Measurements from ENCODE around the gene SPDYE16.
"Not testable (repeated sequence)": the region's sequence is repeated elsewhere in the genome, so short reads cannot be mapped to it uniquely, and the experiment has no call there.

DNA sequence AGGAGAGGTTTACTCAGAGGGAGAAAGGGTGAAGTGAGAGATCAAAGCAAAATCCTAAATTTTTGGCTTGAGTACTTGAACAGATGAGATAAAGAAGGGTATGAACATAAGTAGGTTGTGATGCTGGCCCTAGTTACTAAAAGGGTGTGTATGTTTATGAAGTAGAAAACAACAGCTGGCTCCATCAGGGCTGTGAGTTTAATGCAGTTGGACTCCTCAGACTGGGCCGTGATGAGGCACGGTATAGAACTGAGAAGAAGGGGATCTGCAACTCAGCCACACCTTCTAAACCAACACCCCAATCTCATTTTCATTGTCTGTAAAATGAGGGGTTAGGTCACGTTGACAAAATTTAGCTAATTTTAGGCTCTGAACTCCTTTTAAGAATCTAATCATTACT is 29.2 kb upstream of the SPDYE16 start:
- TF ChIP-seq, protein P1, sequence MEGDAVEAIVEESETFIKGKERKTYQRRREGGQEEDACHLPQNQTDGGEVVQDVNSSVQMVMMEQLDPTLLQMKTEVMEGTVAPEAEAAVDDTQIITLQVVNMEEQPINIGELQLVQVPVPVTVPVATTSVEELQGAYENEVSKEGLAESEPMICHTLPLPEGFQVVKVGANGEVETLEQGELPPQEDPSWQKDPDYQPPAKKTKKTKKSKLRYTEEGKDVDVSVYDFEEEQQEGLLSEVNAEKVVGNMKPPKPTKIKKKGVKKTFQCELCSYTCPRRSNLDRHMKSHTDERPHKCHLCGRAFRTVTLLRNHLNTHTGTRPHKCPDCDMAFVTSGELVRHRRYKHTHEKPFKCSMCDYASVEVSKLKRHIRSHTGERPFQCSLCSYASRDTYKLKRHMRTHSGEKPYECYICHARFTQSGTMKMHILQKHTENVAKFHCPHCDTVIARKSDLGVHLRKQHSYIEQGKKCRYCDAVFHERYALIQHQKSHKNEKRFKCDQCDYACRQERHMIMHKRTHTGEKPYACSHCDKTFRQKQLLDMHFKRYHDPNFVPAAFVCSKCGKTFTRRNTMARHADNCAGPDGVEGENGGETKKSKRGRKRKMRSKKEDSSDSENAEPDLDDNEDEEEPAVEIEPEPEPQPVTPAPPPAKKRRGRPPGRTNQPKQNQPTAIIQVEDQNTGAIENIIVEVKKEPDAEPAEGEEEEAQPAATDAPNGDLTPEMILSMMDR (IDR thresholded peaks at IDR 0.05), result not testable (repeated sequence)
- TF ChIP-seq POLR2A, EP300 (IDR thresholded peaks at IDR 0.05): not testable (repeated sequence)
